ENCODE results near the gene ENGASE.
"Not testable (repeated sequence)": the region's sequence is repeated elsewhere in the genome, so short reads cannot be mapped to it uniquely, and the experiment has no call there.

Gene ENGASE

DNA sequence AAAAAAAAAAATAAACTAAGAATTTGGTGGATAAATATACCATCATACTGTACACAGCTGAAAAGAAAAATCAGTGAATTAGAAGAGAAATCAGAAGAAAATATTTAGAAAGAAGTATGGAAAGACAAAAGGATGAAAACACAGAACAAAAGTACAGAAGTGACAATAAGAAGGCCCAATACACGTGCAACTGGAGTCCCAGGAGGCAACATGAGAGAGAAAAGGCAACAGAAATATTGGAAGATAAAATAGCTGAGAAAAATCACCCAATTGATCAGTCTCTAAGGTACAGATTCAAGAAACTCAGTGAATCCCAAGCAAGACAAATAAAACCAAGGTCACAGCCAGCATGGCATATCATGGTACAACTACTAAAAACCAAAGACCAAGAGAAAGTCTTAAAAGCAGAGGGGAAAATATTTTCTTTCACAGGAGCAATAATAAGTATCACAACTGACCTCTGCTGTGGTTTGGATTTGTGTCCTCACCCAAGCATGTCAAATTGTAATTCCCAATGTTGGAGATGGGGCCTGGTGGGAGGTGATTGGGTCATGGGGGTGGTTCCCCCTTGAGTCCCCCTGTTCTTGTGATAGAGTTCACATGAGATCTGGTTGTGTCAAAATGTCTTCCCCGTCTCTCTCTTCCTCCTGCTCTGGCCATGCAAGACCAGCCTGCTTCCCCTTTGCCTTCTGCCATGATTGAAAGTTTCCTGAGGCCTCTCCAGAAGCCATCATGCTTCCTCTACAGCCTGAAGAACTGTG lies 20.2 kb upstream of the ENGASE start:
- DNase-seq, result no peak

DNA sequence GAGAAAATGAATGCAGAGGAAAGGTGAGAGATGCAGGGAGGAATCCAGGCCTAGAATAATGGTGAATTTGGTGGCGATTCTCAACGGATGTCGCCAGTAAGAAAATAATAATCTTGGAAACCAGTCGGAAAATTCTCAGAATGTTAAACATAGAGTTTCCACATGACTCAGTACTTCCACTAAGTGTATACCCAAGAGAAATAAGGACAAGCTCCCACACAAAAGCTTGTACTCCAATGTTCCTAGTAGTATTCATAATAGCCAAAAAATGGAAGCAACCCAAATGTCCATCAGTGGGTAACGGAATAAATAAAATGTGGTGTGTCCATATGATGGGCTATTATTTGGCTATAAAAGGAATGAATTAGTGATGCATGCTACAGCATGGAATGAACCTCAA lies 19.4 kb upstream of the ENGASE start:
- DNase-seq, result no peak

DNA sequence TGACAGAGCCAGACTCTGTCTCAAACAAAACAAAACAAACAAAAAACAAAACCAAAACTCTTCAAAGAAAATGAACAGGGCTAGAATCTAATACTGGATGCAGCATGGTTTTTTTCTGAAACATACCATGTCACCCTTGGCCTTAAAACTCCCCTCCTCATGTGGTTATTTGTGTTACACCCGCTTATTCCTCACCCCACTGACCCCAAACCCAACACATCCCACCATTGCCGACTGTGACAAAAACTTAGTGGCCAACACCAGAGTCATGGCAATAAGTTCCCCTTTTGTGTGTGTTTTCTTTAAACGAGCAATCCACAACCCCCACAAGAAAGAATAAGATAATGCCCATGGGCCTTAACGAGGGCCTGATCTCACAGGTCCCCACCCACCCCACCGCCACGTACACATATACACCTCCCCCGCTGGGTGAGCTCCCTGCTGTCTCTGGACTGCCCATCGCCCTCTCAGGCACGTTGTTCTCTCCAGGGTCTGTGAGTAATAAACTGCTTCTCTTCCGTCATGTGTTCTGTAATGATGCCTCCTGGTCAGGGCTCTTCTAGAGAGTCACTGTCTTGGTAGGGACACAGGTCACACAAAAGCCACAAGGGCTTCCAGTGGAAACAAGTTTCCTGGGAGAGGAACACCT lies 16.8 kb upstream of the ENGASE start:
- DNase-seq, result no peak

DNA sequence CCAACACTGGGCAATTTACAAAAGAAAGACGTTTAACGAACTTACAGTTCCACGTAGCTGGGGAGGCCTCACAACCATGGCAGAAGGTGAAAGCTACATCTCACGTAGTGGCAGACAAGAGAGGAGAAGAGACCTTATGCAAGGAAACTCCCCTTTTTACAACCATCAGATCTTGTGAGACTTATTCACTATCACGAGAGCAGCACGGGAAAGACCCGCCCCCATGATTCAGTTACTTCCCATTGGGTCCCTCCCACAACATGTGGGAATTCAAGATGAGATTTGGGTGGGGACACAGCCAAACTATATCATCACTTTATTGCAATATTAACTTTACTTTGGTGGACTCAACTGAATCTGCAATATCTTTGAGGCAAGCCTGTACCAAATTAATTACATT lies 11.9 kb upstream of the ENGASE start:
- DNase-seq, result no peak

DNA sequence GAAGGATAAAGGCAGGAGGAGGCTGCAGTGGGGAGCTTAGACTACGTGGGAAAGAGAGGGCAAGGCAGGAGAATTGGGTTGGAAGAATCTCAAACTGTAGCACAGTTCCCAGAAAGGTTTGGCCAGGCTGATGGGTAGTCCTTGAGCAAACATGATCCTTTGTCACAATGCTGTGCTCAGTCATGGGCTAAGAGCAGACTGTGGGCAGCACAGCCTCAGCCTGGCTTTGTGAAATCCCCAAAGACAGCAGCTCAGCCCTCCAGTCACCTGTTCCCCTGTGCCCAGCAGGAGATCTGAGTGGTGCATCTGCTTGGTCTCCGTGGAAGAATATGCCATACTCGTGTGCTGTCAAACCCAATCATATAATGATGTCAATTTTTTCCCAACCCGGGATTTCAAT lies 10.6 kb upstream of the ENGASE start:
- no peak for DNase-seq

DNA sequence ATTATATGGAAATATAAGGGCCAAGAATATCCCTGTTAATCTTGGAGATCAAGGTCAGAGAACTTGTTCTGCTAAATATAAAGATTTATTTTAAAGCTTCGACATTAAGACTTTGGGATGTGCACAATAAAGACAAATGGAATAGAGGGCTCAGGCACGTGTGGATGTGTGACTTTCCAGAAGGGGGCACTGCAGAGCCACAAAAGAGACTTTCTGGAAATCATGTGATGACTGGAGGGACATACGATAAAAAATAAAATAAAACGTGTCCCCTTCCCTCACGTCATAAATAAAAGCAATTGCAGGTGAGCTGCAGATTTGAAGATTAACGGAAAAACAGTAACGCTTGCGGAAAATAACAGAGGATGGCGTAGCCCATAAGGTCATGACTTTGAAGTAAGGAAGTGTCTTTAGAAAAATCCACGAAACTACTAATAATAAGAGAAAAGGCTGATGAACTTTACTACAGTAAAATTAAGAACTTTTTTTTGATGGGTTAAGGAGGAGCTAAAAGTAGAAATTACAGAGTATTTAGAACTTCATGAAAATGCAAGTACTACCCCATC lies 9.4 kb upstream of the ENGASE start:
- peak; percentile 62 for DNase-seq

DNA sequence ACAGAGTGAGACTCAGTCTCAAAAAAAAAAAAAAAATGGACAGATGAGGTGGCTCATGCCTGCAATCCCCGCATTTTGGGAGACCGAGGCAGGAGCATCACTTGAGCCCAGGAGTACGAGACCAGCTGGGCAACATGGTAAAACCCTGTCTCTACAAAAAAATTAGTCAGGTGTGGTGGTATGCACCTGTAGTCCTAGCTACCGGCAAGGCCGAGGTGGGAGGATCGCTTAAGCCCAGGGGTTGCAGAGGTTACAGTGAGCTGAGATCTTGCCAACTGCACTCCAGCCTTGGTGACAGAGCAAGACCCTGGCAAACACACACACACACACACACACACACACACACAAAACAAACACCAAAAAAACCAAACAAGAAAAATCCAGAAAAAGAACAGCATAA lies 7.7 kb upstream of the ENGASE start:
- DNase-seq, result no peak

DNA sequence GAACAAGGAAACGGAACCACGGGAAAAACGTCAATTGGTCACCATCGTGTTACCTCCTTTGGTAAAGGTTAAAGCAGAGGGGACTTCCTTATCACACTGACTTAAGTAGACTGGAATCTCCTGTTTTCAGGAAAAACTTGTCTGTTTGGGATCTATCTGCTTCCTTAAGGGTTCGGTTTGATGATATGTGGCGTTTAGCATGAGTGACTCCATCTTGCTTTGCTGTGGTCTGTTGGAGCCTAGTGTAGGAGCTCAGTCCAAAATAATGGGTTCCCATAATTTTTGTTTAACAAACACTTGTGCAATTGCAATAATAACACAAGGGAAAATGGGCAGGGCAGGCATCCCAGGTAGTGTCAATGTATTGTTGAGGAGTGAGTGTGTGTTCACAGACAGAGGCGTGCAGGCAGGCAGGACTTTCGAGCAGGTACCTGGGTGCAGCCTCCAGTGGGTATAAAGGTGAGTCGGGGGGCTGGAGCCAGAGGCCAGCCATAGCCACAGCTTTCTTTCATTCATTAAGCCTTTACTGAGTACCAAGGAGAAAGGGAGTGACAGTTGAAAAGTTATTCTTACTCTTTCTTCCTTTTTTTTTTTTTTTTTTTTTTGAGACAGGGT lies 4.3 kb upstream of the ENGASE start:
- DNase-seq, result no peak

DNA sequence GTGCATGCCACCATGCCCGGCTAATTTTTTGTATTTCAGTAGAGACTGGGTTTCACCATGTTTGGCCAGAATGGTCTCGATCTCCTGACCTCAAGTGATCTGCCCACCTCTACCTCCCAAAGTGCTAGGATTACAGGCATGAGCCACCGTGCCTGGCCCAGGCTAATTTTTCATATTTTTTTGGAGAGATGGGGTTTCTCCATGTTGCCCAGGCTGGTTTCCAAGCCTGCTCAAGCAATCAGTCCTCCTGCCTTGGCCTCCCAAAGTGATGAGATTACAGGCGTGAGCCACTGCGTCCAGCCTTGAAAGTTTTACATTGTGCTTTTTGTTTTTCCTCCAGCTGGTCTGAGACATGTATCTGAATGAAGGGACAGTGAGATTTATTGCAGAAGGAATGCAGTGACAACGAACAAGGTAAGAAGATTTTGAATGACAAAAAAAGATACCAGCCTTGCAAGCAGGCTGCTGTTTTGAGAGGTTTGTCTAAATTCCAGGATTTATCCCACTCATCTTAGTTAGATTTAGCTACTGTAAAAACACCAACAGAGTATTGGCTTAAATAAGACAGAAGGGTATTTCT lies 3.4 kb upstream of the ENGASE start:
- no peak for DNase-seq

DNA sequence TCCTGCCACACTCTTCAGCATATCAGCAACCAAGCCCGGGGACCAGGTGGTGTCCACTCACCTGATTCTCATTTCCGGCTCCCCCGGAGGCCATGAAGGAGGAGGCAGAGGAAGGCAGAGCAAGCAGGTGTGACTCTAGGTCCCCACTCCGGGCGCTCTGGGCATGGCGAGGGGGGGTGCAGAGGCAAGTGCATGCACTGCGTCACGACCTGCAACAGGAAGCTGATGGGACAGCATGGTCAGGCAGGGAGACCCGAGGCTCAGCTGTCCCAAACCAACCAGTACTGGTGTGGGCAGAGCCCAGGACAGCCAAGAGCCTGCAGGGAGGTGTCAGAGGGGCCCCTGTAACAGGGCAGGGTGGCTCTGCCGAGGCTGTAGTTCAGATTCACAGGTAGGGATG lies 2.1 kb upstream of the ENGASE start:
- no peak for DNase-seq

DNA sequence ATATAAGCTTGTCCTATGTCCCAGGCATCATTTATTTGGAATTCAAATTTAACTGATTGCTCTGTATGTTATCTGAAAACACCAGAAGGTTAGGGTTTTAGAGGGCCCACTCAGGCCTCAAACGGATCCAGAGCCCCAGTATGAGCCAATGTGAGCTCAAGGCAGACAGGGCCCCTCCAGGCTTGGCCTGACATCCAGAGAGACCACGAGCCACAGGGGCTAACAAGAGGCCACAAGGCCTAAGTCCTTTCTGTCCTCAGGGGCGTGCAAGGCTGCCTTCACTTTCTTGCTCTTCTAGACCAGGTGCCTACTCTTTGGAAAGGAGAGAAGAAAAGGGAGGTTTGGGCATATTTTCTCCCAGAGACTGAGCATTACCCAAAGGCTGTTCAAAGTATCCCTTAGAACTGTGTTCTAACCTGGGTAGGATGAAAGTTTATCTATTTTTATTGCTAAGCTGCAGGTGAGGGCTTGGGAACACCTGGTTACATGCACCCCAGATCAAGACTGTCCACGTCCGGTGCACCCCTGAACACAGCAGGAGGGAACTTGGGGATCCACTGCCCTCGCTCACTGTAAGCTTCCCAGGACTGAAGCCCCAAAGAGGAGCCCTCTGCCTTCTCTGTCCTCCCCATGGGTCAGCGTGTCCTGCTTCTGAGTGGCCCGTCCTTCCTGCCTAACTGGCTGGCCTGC lies 1.5 kb upstream of the ENGASE start:
- DNase-seq, result no peak

DNA sequence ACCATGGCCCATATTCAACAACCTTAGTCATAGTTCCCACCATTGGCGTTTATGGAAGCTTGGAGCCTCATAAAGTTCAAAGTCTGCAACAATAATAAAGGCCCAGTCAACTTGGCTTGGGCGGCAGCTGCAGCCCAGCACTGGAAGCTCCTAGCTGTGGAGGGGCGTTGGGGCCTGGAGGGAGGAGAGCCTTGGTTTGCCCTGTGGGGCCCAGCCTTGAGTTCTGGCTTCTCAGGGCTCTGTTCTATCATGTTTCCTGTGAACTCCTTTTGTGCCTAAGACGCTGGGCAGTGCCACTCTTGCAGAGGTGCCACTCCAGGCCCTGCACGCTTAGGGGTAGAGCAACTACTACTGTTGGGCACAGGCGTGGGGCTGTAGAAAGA lies 927 bp upstream of the ENGASE start:
- no peak for DNase-seq

DNA sequence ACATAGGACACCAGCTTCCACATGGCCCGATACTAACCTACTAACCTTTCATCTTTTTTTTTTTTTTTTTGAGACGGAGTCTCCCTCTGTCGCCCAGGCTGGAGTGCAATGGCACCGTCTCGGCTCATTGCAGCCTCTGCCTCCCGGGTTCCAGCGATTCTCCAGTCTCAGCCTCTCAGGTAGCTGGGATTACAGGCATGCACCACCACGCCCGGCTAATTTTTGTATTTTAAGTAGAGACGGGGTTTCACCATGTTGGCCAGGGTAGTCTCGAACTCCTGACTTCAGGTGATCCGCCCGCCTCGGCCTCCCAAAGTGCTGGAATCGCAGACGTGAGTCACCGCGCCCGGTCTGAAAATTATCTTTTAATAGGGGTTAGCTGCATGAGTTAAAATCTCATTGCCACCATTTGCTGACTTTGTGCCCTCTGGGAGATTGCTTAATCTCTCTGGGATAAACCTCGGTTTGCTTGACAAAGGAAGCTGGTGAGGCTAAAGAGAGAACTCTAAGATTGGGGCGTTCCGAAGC lies 439 bp upstream of the ENGASE start:
- not testable (repeated sequence) for DNase-seq

DNA sequence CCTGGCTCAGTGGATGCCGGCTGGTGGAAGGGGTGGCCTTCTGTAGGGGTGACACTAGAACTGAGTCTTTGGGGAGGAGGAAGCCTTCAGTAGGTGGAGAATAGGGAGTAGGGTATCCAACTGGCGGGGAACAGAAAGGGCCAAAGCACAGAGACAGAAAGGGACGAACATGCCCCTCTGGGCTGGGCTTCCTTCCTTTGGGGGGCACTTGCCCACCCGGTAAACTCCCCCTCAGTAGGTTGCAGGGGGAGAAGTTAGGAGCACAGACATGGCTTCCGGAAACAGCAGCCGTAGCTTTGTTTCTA lies 774 bp downstream of the ENGASE start:
- peak; percentile 28 for DNase-seq

DNA sequence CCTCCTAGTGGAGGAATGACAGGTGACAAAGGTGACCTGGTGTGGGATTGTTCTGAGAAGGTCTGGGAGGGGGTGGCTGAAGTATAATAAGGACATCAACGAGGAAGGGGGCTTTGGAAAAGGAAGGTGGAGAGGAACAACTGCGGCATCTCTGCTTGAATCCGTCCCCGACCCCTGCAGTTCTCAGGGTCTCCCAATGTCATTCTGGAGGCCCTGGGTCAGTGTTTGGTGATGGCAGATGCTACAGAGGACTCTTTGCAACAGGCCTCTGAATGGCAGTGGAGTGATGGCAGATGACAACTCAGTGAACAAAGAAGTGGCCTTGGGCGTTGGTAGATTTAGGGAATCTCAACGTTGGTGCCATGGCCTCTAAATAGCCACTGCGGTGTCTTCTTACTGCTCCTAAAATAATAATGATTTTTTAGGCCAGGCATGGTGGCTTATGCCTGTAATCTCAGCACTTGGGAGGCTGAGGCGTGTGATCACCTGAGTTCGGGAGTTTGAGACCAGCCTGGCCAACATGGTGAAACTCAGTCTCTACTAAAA lies 1.3 kb downstream of the ENGASE start:
- no peak for DNase-seq

DNA sequence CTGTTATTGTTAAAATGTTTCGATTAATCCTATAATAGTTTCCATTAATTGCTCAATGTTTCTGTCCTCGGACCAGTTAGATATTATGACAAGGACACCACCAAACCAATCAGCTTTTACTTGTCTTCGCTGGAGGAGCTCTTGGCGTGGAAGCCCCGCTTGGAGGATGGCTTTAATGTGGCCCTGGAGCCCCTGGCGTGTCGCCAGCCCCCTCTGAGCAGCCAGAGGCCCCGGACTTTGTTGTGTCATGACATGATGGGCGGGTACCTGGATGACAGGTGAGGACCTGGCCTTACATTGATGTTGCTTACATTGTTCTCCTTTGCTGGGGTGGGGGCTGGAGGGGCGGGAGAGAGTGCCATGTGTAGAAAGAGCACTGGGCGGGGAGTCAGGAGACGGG lies 3.0 kb downstream of the ENGASE start:
- no peak for DNase-seq

DNA sequence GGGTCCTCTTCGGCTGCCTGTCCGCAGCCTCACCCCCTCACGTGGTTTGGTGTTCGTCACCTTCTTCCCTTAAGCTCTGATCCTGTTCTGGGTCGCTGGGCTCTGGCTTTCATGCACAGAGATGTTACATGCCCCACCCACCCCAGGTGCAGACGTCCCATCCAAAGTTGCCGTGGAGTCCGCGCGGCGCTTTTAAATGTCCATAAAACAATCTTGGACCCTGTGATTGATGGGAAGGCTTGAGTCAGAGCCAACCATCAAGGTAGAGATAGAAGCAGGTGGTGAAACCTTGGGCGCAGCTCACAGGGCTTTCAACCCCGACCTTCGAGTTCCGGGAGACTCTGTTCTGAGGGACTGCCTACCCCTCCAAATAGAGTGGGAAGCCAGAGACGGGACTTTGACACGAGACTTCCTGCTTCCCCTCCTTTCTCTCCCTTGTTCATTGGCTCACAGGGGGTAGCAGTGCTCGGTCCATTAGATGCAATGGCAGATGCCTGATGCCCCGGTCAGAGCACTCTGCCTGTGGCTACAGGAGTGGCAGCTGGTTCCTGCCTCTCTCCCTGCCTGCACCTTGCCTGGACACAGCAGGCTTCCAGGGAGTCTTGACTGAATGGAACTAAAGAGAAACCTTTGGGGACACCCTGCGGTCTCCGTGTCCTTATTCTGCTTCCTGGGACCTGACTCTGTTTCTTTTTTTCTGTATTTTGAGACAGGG lies 4.0 kb downstream of the ENGASE start:
- DNase-seq, result no peak

DNA sequence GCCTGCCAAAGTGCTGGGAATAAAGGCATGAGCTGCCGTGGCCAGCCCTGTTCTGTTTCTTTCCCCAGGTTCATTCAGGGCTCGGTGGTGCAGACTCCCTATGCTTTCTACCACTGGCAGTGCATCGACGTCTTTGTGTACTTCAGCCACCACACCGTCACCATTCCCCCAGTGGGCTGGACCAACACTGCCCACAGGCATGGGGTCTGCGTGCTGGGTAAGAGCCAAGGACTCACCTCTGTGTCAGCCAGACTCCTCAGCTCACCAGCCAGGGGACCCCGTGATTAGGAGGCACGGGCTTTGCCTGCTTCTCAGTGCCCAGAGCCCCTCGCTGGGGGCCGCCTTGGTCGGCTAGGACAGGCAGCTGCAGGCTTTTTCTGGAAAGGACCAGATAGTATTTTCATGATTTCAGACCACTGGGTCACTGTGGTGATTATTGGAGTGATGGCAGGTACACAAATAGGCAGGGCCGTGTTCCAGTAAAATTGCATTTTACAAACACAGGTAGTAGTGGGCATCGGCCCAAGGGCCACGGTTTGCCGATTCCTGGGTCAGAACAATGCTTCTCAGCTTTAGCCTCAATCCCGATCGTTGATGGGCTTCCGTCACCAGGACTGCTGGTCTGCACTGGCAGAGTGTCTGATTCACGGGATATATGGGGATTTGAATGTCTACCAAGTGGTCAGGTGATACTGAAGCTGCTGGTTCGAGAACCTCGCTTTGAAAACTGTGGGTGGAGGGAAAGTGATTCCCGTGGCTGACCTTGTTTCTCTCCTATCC lies 5.0 kb downstream of the ENGASE start:
- DNase-seq, result no peak

DNA sequence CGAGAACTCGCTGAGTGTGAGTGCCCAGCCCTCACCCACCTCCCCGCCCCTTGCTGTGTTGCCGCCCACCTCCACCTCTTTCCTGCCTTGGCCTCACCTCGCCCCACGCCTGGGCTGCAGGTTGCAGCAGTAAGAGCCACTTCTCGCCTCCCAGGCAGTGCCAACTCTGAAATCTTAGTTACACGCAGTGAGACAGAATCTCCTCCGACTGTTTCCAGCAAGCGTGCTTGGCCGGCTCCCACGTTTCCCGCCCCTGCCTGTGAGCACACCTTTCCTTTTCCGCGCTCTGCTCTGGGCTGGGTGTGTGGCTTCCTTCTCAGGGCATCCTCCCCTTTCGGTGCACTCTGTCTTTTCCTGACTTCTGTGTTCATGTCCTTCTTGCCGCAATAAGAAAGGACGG lies 5.7 kb downstream of the ENGASE start:
- no peak for DNase-seq

DNA sequence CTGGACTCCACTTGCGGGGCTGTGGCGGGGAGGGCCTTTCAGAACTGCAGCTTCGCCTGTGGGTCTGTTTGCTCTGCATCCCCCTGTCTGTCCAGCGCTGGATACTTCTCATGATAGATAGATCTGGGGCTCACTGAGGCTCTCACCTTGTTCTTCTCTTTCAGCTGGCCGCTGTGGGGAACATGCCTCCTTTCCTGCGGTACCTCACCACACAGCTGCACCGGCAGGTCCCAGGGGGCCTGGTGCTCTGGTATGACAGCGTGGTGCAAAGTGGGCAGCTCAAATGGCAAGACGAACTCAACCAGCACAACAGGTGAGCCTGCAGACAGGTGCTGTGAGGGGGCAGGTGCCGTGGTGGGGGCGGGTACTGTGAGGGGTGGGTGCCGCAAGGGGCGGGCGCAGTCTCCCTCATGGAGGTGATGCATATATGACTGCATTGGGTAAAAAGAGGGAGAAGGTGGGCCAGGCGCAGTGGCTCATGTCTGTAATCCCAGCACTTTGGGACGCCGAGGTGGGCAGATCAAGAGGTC lies 6.2 kb downstream of the ENGASE start:
- no peak for DNase-seq
